H1 (cell line): ENCODE results near the gene RHEX. TPM values are rescaled to one million over a fixed set of nuclear protein-coding genes. Genes with fewer than 3 reads are reported as not detected.

Experiments used
- RBBP5 ChIP-seq: IDR thresholded peaks from 2 replicates; pipeline ENCODE4 v1.7.1; 2012; ENCODE audit warnings: low read depth, mild to moderate bottlenecking, inconsistent platforms, low read length, moderate library complexity, borderline replicate concordance
- SP2 ChIP-seq: IDR thresholded peaks from 2 replicates; pipeline ENCODE4 v1.6.1; 2012; ENCODE audit warnings: mild to moderate bottlenecking, low read length, inconsistent platforms
- polyA plus RNA-seq, 7 experiments: library from polyadenylated mRNA; depleted of rRNA in 3 of 7; stranded (reverse) in 5 of 7; unstranded in 2 of 7; fragments of >200 nt in 5 of 7; fragments of 200-250 nt in 2 of 7; gene quantifications; 1 replicate in 5 of 7; 2 replicates in 1 of 7; 4 replicates in 1 of 7; pipeline versions ENCODE4 v1.2.1 to v1.2.3, GENCODE V29; 2011 to 2013; ENCODE audit warnings: missing spikeins in 2 of 7, mixed read lengths in 2 of 7
- total RNA-seq: library from RNA; stranded (reverse); fragmentation: NEBNext Ultra II Directional; extraction: Animal tissue kit (Norgen Biotek cat#: 25700); gene quantifications from 2 replicates; pipeline ENCODE4 v1.2.1, GENCODE V29; 2021

RHEX gene
- total and polyA plus RNA-seq, 2 of the 8 experiments (the other 6 are each of a cell fraction or from before 2014, with no cell fraction given): not detected

DNA sequence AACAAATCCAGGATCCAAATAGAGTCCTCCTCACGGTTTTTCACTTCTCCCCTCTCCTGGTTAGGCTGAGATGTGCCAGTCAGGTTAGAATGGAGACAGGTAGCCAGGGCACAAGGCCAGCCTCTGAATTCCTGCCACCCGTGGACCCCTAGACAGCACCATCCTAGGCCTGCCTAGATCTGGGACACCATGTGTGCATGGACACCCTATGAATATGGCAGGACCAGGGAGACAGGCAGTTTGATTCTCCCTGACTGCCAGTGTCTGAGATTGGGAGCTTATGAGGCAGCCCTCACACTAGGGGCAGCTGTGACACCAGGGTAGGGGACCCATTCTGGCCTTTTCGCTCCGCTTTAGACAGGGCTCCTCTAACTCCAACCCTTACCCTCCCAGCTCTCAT lies 56.7 kb downstream of the RHEX start (continued):
- TF ChIP-seq RBBP5: no peak
- no peak for TF ChIP-seq SP2
